ENCODE measurements around the gene LTBP3.

The LTBP3 gene

DNA sequence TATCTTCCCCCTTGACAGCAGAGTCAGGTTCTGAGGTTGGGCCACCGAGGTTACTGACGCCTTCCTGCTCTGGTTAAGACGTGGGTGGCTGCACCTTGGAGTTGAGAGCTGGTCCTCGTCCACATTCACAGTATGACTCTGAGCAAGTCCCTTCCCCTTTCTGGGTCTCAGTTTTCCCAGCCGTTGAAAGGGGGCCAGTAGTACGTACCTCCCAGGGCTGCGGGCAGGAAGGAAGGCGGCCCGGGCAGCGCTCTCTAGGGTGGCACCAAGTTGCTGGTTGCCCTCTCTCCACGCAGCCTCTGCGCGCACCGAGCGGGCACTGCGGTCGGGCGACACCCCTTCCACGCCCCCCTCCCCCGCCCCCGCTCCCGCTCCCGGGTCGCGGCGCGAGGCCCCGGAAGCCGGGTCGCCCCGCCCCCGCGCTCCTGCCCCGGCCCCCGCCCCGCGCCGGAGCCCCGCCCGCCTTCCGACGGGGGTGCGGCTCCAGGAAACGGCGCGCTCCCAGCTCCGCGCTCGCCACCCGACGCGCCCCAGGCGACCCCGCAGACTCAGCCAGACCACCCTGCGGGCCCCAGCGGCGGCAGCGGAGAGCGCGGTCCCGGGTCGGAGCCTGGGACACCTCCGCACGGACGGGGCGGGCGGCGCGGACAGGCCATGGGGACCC lies 17.5 kb upstream of the LTBP3 start, which contains the start of gene EHBP1L1:
Gene EHBP1L1 (plus strand): TSS at position 486 of the 664 bp plus-strand sequence. CDS start 250 bp downstream, outside the sequence.
- TF ChIP-seq POLR2A (IDR thresholded peaks at IDR 0.05; ENCODE audit: low read depth, low read length) = peak; percentile 58; the same call in 1 of the 2 replicates
- TF ChIP-seq TAF1 (IDR thresholded peaks at IDR 0.05; ENCODE audit: borderline replicate concordance, low read depth, low read length) = 0 out of 2 replicates have a peak, but pooled peaks have one; percentile 15
- peak; percentile 77 for TF ChIP-seq POLR2AphosphoS5 (IDR thresholded peaks at IDR 0.05; ENCODE audit: low read depth, low read length)
- FAIRE-seq (peak; percentile 99), DNase-seq (ENCODE audit: insufficient read length) (peak; percentile 88)

DNA sequence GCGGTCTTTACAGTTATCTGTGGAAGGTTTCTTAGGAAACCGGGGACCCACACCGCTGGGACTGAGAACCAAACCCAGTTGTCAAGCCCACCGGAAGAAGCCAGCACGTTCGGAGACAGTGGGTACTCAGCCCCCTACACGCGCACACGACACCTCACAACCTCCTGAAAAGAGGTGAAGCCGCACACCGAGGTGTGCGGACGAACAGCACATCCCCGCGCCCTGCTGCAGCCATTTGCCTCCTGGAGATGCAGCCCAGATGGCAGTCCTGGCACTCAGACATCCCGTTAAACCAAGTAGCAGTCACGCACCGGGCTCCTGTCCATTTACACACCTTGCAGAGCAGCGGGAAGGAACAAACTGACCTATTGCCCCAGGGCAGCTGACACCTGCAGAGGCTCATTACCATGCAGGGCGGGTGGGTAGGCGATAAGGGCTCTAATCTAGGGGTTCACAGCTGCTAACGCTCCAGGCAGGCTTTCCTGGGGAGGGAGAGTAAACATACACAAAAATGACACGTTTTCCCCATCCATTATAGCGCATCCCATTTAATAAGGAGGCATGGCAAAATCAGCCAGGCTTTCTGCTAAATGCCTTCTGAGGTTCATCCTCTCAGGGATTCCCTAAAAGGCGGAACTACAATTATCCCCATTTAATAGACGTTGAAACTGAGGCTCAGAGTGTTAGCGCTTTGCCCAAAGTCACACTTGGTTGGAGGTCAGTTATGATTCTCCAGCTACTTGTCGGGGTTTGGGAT lies 16.8 kb upstream of the LTBP3 start:
- peak; percentile 1; the same call in 1 of the 2 replicates for TF ChIP-seq POLR2A (IDR thresholded peaks at IDR 0.05; ENCODE audit: low read depth, low read length)
- no peak for TF ChIP-seq TAF1 (IDR thresholded peaks at IDR 0.05; ENCODE audit: borderline replicate concordance, low read depth, low read length)
- no peak for TF ChIP-seq POLR2AphosphoS5 (IDR thresholded peaks at IDR 0.05; ENCODE audit: low read depth, low read length)
- no peak for DNase-seq (ENCODE audit: insufficient read length)
- FAIRE-seq = no peak

DNA sequence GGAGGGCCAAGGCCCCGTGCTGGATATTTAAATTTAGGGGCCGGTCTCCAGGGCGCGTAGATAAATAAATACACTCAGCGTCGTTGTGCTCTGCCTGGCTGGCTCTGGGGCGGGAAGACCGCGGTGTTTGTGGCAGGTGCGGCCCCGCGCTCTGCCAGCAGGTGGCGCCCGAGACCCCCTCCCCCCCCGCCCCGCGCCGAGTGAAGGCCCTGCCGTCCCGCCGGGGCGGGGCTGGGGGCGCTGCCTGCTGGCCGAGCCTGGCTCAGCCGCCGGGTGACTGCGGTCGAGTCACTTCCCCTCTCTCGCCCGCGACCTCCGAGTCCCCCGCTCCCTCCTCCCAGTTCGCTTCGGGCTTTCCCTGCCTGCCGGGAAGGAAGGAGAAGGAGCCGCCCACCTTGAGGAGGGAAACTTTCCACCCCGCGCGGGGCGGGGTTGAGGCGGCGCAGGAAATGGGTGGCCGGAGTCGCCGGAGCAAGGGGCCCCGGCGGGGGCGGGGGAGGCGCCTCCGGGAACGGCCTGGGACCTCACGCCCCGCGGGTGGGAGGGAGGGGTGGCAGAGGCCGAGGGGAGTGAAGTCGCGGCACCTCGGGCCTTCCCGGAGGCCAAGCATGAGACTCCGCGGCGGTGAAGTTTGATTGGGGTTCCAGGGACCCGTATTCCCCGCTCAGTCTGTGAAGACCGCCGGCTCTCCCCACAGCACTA lies 16.1 kb upstream of the LTBP3 start:
- TF ChIP-seq TAF1 (IDR thresholded peaks at IDR 0.05; ENCODE audit: borderline replicate concordance, low read depth, low read length) (no peak), POLR2A (IDR thresholded peaks at IDR 0.05; ENCODE audit: low read depth, low read length) (peak; percentile 37; the same call in 1 of the 2 replicates), POLR2AphosphoS5 (IDR thresholded peaks at IDR 0.05; ENCODE audit: low read depth, low read length) (peak; percentile 52; the same call in 1 of the 2 replicates)
- FAIRE-seq = peak; percentile 91
- peak; percentile 96 for DNase-seq (ENCODE audit: insufficient read length)

DNA sequence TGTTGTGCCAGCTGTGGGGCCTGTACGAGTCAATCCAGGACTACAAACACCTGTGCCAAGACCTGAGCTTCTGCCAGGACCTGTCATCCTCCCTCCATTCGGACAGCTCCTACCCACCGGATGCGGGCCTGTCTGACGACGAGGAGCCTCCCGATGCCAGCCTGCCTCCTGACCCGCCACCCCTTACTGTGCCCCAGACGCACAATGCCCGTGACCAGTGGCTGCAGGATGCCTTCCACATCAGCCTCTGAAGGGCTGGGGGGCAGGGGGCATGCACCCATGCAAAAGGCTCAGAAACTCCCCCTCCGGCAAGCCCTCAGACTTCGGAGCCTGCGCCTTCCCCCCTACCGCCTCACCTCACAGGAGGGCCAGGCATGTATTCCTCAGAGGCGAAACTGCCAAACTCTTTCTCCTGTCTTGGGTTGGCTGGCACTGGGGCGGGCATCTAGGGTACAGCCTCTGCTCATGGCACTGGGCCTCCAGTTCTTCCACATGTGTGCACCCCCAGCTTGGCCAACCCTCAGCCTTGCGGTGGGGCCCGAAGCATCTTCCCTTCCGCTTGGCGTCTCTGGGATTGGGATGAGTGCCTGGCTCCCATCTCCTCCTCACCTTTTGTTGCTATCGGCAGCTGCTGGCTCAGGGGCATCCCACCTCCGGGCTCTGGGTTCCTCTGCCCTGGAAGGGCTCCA lies 15.4 kb upstream of the LTBP3 start:
- TF ChIP-seq POLR2AphosphoS5 (IDR thresholded peaks at IDR 0.05; ENCODE audit: low read depth, low read length) (no peak), TAF1 (IDR thresholded peaks at IDR 0.05; ENCODE audit: borderline replicate concordance, low read depth, low read length) (no peak), POLR2A (IDR thresholded peaks at IDR 0.05; ENCODE audit: low read depth, low read length) (no peak)
- DNase-seq (ENCODE audit: insufficient read length) = no peak
- peak; percentile 58 for FAIRE-seq

DNA sequence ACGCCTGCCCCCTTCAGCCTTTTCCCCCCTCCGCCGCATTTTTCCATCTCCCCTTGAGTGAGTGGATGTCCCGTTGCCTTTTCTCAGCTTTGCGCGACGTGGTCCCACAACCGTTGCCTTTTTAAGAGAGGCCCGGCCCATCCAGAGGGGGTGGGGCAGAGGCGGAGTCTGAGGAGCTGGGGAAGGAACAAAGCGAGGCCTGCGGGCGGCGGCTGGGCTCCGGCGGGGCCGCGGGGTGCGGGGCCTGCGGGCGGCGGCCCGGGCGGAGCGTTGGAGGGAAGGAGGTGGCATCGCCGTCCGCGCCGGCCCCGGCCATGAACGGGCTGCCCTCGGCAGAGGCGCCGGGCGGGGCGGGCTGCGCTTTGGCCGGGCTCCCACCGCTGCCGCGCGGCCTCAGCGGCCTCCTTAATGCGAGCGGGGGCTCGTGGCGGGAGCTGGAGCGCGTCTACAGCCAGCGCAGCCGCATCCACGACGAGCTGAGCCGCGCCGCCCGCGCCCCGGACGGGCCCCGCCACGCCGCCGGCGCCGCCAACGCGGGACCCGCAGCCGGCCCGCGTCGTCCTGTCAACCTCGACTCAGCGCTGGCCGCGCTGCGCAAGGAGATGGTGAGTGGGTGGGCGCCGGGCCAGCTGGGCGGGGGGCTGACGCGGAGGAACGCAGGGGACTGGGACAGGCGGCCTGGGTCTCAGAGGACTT lies 14.3 kb upstream of the LTBP3 start, which contains the start of gene FAM89B:
Gene FAM89B (plus strand): TSS at position 183 of the 696 bp plus-strand sequence. CDS start 132 bp downstream, at position 315.
- FAIRE-seq (peak; percentile 90), DNase-seq (ENCODE audit: insufficient read length) (peak; percentile 76)
- no peak for TF ChIP-seq POLR2AphosphoS5 (IDR thresholded peaks at IDR 0.05; ENCODE audit: low read depth, low read length)
- TF ChIP-seq POLR2A (IDR thresholded peaks at IDR 0.05; ENCODE audit: low read depth, low read length) = peak; percentile 61; the same call in 1 of the 2 replicates

DNA sequence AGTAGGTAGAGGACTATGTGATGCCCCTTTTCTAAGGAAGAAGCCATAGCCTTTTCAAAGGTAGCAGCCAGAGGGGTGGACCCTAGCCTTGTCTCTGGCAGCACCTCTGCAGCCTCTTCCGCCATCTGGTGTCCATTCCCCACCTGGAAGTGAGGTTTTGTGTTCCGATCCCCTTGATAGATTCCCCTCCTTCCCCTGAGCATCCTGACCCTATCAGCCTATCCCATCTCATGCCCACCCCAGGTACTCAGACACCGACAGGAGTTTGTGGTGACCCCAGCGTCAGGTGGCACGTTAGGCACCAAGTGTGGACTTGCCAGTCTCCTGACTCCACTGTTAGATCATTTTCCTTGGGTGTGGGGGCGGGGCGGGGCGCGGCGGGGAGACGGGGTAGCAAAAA lies 13.8 kb upstream of the LTBP3 start:
- FAIRE-seq (no peak), DNase-seq (ENCODE audit: insufficient read length) (no peak)
- TF ChIP-seq POLR2A (IDR thresholded peaks at IDR 0.05; ENCODE audit: low read depth, low read length) = no peak
- no peak for TF ChIP-seq POLR2AphosphoS5 (IDR thresholded peaks at IDR 0.05; ENCODE audit: low read depth, low read length)
- TF ChIP-seq TAF1 (IDR thresholded peaks at IDR 0.05; ENCODE audit: borderline replicate concordance, low read depth, low read length) = no peak

DNA sequence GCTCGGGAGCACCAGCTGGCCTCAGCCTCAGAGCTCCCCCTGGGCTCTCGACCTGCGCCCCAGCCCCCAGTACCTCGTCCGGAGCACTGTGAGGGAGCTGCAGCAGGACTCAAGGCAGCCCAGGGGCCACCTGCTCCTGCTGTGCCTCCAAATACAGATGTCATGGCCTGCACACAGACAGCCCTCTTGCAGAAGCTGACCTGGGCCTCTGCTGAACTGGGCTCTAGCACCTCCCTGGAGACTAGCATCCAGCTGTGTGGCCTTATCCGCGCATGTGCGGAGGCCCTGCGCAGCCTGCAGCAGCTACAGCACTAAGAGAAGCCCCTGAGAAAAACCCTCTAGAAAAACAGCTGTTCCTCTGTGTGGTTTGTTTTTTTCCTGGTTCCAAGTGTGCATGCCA lies 13.3 kb upstream of the LTBP3 start:
- no peak for FAIRE-seq
- TF ChIP-seq POLR2AphosphoS5 (IDR thresholded peaks at IDR 0.05; ENCODE audit: low read depth, low read length) (no peak), TAF1 (IDR thresholded peaks at IDR 0.05; ENCODE audit: borderline replicate concordance, low read depth, low read length) (no peak)
- DNase-seq (ENCODE audit: insufficient read length) = no peak

DNA sequence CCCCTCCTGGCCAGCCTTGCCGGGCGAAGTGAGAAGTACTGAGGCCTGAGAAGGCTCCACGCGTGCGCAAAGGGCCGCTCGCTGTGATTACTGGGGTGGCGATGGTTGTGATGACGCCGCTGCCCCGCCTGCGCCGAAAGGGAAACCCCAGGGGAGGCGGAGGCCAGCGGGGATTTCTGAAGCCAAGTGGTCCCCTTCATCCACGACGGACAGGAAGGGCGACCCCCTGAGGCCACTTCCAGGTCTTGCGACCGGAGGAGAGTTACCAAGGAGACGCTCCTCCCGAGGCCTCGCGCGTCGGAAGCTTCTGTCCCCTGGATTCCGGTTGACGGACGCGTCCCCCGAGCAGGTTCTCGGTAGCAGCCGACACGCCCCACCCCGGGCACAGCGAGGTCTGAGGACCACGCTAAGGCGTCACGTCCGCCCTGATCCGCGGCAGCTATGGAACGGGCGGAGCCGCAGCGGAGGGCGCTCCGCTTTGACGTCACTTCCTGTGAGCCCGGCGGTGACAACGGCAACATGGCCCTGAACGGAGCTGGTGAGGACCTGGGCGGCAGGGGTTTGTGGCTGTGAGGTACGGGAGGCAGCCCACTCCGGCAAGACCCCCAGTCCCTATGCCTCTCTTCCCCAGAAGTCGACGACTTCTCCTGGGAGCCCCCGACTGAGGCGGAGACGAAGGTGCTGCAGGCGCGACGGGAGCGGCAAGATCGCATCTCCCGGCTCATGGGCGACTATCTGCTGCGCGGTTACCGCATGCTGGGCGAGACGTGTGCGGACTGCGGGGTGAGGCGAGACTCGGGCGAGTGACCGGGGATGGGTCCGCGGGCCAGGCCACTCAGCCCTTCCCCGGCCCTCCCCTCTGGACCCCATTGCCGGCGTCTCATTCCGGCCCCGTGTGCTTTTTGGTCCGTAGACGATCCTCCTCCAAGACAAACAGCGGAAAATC lies 12.1 kb upstream of the LTBP3 start, which contains the start of gene ZNRD2:
Gene ZNRD2 (plus strand): TSS at position 505 of the 946 bp plus-strand sequence. CDS start 15 bp downstream, at position 520.
- TF ChIP-seq POLR2AphosphoS5 (IDR thresholded peaks at IDR 0.05; ENCODE audit: low read depth, low read length) (peak; percentile 47; the same call in 1 of the 2 replicates), POLR2A (IDR thresholded peaks at IDR 0.05; ENCODE audit: low read depth, low read length) (peak; percentile 76; the same call in 1 of the 2 replicates), TAF1 (IDR thresholded peaks at IDR 0.05; ENCODE audit: borderline replicate concordance, low read depth, low read length) (peak; percentile 70; the same call in 1 of the 2 replicates)
- DNase-seq (ENCODE audit: insufficient read length) = peak; percentile 98
- FAIRE-seq = peak; percentile 100

All from GM12892 (cell line).